ENCODE data around the gene INPP5A.

INPP5A gene

GRCh38 chr10:132813001-132813401, 275.4 kb downstream of the INPP5A start:
- TF ChIP-seq ISL1 (CRISPR knock-in tag; IDR thresholded peaks at IDR 0.05) = no peak
- no peak for TF ChIP-seq ZNF70 (CRISPR knock-in tag; IDR thresholded peaks at IDR 0.05)
- no peak for TF ChIP-seq TOX (CRISPR knock-in tag; IDR thresholded peaks at IDR 0.05; ENCODE audit: borderline replicate concordance)
- no peak for TF ChIP-seq ZC3H10 (CRISPR knock-in tag; IDR thresholded peaks at IDR 0.05)
- no peak for TF ChIP-seq OSR1 (CRISPR knock-in tag; IDR thresholded peaks at IDR 0.05)
- no peak for TF ChIP-seq PPARA (CRISPR knock-in tag; IDR thresholded peaks at IDR 0.05; ENCODE audit: borderline replicate concordance)
- TF ChIP-seq PATZ1 (CRISPR knock-in tag; IDR thresholded peaks at IDR 0.05; ENCODE audit: borderline replicate concordance) = no peak
- no peak for TF ChIP-seq RARB (CRISPR knock-in tag; IDR thresholded peaks at IDR 0.05)
- no peak for TF ChIP-seq CREB5 (CRISPR knock-in tag; IDR thresholded peaks at IDR 0.05; ENCODE audit: low read depth)
- TF ChIP-seq ZFP3 (CRISPR knock-in tag; IDR thresholded peaks at IDR 0.05) = no peak
- TF ChIP-seq ARNTL (CRISPR knock-in tag; IDR thresholded peaks at IDR 0.05; ENCODE audit: borderline replicate concordance, low read depth) = no peak
- no peak for TF ChIP-seq TSHZ2 (CRISPR knock-in tag; IDR thresholded peaks at IDR 0.05)
- TF ChIP-seq ESRRG (CRISPR knock-in tag; IDR thresholded peaks at IDR 0.05) = no peak
- no peak for TF ChIP-seq POU6F1 (CRISPR knock-in tag; IDR thresholded peaks at IDR 0.05; ENCODE audit: borderline replicate concordance, low read depth)
- TF ChIP-seq ZNF565 (CRISPR knock-in tag; conservative IDR thresholded peaks at IDR 0.05; ENCODE audit: low read depth) = no peak
- no peak for TF ChIP-seq CSRNP3 (CRISPR knock-in tag; IDR thresholded peaks at IDR 0.05)
- no peak for TF ChIP-seq SNAI2 (CRISPR knock-in tag; IDR thresholded peaks at IDR 0.05)
- no peak for TF ChIP-seq GLIS3 (CRISPR knock-in tag; IDR thresholded peaks at IDR 0.05)
- no peak for TF ChIP-seq BACH2 (CRISPR knock-in tag; IDR thresholded peaks at IDR 0.05; ENCODE audit: borderline replicate concordance)
- TF ChIP-seq CSDC2 (CRISPR knock-in tag; IDR thresholded peaks at IDR 0.05) = no peak
- ATAC-seq = no peak

- no peak for ATAC-seq
Measured at GRCh38 chr10:132813560-132814468, 276.2 kb downstream of the INPP5A start.

More at GRCh38 chr10:132813560-132814468, 276.2 kb downstream of the INPP5A start:
- no peak for TF ChIP-seq TOX (CRISPR knock-in tag; IDR thresholded peaks at IDR 0.05; ENCODE audit: borderline replicate concordance)
- TF ChIP-seq POU6F1 (CRISPR knock-in tag; IDR thresholded peaks at IDR 0.05; ENCODE audit: borderline replicate concordance, low read depth) = no peak
- no peak for TF ChIP-seq RARB (CRISPR knock-in tag; IDR thresholded peaks at IDR 0.05)
- TF ChIP-seq PPARA (CRISPR knock-in tag; IDR thresholded peaks at IDR 0.05; ENCODE audit: borderline replicate concordance) = no peak
- TF ChIP-seq CSDC2 (CRISPR knock-in tag; IDR thresholded peaks at IDR 0.05) = no peak
- no peak for TF ChIP-seq ZNF565 (CRISPR knock-in tag; conservative IDR thresholded peaks at IDR 0.05; ENCODE audit: low read depth)
- TF ChIP-seq ZC3H10 (CRISPR knock-in tag; IDR thresholded peaks at IDR 0.05) = no peak
- TF ChIP-seq ZFP3 (CRISPR knock-in tag; IDR thresholded peaks at IDR 0.05) = no peak
- TF ChIP-seq TSHZ2 (CRISPR knock-in tag; IDR thresholded peaks at IDR 0.05) = no peak
- no peak for TF ChIP-seq BACH2 (CRISPR knock-in tag; IDR thresholded peaks at IDR 0.05; ENCODE audit: borderline replicate concordance)
- TF ChIP-seq OSR1 (CRISPR knock-in tag; IDR thresholded peaks at IDR 0.05) = no peak
- no peak for TF ChIP-seq CSRNP3 (CRISPR knock-in tag; IDR thresholded peaks at IDR 0.05)
- no peak for TF ChIP-seq ESRRG (CRISPR knock-in tag; IDR thresholded peaks at IDR 0.05)
- no peak for TF ChIP-seq ISL1 (CRISPR knock-in tag; IDR thresholded peaks at IDR 0.05)

Data from SK-N-SH treated with all-trans-retinoic acid at 6 μM for 48 hours (cell line).